HG03460 (cell line): ENCODE data around the gene TSEN2.

Source experiments
- ATAC-seq: cut with Tn5 transposase; IDR thresholded peaks from one replicate; pipeline ENCODE4 v1.9.1; 2021; ENCODE audit not compliant: unreplicated experiment

Gene TSEN2

DNA sequence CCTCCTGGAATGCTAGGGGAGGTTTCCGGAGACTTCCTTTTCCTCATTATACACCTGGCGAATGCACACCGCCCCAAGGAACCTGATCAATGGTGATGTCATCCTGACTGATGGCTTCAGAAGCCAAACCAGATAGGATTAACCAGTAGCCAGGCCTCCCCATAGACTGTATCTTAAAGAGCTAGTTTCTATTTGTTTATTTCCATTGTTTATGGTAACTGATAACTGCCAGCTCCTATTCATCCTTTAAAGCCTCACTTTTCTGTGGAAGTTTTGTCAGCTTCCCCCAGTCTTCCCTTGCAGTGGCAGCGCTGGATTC lies 61.2 kb downstream of the TSEN2 start, which contains the start of gene MKRN2OS:
Gene MKRN2OS, minus strand, starts transcription at position 27 of the 319 bp plus-strand sequence. CDS start 35 bp downstream, outside the sequence.
- no peak for ATAC-seq

DNA sequence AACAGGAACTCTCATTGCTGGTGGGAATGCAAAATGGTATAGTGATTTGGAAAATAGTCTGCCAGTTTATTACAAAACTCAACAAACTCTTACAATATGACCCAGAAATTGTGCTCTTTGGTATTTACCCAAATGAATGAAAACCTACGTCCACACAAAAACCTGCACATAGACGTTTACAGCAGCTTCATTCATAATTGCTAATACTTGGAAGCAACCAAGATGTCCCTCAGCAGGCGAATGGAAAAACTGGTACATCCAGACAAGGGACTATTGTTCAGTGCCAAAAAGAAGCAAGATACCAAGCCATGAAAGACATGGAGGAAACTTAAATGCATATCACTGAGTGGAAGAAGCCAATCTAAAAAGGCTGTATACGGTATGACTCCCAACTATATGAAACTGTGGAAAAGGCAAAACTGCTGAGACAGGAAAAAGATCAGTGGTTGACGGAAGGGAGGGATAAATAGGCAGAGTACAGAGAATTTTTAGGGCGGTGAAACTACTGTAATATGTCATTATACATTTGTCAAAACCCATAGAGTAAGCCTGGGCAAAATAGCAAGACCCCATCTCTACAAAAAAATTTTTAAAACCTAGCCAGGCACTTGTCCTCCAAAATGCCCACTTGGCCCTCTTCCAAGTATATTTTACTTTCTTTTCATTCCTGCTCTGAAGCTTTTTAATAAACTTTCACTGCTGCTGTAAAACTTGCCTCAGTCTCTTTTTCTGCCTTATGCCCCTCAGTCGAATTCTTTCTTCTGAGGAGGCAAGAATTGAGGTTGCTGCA lies 65.9 kb downstream of the TSEN2 start:
- ATAC-seq, result no peak

DNA sequence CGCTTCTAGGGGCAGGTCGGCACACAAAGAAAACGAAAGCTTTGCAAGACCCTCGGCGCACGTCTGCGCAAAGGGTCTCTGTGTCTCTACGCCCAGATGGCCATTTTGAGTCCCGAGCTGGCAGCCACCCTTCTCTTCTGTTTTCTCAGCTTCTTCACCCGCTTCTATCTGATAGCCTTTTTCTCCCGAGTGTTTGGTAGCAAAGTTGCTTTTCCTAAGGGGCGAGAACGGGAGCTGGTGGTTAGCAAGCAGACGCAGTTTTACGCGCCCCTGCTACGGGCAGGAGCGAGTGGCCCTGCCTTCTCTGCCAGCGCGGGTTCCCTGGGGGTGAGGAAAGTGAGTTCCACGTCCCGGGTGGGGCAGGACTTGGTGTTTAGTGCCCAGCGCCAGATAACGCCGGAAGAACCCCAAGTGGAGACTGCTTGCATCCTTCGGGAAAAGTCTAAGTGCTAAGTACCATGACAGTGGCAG lies 69.7 kb downstream of the TSEN2 start:
- ATAC-seq, result no peak

DNA sequence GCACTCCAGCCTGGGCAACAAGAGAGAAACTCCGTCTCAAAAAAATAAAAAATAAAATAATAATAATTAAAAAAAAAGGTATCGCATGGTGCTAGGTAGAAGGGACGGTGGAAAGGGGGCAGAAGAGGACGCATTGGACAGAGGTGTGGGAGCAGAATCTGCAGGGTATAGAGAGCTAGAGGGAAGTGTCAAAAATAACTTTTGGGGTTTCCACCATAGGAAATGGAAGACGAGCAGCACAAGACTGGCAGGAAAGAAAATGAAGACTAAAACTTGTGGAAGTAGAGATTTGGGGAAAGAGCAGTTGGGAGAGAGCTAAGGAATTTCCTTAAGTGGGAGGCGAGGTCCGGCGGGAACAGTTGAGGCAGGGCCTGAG lies 72.0 kb downstream of the TSEN2 start:
- ATAC-seq, result no peak

DNA sequence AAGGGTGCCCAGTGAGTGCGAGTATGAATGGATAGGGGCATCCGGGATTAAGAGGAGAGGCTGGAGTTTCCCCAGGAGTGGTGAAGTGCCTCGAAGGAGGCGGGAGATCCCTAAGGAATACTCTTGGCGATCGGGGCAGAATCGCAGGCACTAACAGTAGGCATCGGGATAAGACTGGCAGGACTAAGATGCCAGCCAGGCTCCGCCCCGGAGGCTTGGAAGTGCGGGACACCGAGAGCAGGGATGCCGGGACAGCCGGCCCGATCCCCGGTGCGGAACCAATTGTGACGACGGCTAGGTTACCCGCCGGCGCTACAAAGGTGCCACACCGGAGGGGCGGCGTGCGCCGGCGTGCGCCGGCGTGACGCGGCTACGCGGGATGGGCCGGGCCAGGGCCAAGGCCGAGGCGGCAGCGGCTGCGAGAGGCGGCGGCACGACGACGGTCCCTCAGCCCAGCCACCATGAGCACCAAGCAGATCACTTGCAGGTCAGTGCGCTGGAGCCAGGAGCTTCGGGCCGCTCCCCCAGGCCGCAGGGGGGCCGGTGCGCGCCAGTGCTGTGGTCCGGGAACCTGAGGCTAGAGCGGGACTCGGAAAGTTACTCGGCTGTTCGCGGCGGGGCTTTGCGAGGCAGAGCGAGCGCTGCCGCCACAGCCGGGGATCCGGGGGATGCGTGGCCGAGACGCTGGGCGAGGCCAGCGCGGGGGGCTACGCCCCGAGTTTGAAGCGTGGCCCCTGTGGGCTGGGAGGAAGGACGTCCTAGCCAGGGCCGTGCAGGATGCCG lies 72.6 kb downstream of the TSEN2 start, which contains the start of gene MKRN2:
Gene MKRN2, plus strand, starts transcription at position 398 of the 783 bp plus-strand sequence. Its CDS starts 64 bp downstream, at position 462.
- ATAC-seq, result peak; percentile 73

DNA sequence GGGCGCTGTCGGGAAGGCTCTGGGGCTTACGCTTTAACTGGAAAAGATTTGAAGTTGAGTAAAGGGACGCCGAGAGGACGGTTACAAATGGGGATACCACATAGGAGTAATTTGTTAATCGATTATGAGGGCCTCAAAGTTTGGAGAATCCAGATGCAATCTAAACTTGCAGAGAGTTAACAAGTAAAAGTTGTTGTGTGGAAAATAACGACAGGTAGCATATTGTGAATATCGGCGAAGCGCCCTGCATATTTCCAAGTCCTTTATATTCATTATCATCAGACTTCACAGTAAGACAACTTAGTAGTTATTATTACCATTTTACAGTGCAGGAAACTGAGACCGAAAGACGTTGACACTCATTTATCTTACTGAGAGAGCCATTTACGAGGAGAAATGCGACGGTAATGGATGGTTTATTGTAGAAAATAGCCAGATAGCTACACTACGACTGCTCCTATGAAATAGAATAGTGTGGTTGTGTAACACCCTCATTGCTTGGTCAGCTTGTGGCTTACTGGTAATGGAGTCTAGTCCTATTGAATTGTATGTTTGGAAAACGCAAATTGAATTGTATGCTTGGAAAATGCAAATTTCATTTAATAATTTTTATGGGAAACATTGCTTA lies 73.3 kb downstream of the TSEN2 start:
- ATAC-seq, result no peak

DNA sequence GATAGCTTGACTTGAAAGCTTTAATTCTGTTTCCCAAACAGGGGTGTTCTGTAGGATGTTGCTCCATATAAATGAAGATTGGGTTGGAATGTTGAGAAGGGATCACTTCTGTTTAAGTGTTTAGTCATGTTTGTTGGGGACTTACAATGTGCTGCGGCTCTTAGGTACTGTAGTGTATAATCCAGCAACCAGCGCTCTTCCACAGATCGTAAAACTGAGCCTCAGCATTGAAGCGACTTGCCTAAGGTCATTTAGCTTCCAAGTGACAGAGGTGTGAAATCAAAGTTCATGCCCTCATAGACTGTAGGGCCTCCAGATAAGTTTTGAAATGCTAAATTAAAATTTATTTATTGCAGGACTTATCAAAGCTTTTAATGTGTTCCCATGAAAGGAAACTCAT lies 74.4 kb downstream of the TSEN2 start:
- ATAC-seq, result no peak

DNA sequence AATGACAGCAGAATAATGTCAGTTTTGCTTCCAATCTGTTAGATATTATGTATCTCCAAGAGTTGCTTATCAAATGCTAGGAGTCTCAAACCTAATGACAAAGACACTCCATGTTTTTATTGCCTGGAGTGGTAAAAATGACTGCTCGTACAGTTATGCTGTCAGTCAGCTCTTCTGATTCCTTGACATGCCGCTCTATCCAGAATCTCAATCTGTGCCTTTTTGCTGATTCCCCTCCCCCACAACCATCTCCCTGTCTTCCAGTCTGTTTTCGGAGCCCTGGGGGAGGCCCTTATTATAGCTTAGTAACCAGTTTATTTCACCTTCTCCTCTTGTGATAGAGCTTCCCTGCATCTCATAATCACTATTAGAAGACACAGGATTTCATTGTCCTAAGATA lies 75.2 kb downstream of the TSEN2 start:
- no peak for ATAC-seq

DNA sequence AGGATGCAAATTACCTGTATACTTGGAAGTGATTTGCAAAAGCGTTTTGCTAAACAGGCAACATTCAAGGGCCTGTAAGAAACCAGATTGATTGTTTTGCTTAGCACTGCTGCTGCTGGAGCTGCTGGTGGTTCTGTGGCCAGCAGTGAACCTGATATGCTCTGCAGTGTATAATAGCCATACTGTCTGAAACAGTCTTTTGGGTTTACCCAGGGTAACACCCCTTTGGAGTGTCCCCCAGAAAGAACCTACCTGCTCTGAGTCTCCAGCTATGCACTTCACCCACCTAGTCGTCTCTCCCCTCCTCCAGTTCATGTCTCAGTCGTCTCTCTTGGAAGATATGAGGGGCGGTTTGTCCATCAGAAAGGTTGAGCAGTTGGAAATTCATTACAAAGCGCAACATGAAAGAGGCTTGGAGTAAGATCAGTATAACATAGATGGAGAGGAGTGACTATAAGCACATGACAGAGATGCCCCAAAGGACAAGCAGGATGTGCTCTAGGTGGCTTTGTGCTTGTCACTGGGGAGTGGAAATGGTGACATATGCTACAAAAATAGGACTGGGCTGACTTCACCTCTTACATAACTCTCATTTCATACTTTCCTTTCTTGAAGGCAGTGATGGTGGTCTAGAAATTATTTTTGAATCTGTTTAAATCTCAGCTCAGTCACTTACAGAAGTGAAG lies 76.4 kb downstream of the TSEN2 start:
- ATAC-seq, result peak; percentile 43

DNA sequence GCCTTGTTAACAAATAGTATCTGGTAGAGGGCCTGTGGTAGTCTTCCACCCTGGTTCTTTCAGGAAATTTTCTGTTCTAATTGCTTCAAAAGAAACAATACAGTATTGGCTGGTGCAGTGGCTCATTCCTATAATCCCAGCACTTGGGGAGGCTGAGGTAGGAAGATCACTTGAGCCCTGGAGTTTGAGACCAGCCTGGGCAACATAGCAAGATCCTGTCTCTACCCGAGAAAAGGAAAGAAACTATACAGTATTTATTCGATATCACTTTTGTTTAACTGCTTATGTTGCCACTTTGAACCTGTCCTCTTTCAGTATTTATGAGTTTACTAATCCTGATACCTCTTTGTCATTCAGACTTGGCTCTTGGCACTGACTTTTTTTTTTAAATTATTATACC lies 77.1 kb downstream of the TSEN2 start:
- ATAC-seq, result no peak

DNA sequence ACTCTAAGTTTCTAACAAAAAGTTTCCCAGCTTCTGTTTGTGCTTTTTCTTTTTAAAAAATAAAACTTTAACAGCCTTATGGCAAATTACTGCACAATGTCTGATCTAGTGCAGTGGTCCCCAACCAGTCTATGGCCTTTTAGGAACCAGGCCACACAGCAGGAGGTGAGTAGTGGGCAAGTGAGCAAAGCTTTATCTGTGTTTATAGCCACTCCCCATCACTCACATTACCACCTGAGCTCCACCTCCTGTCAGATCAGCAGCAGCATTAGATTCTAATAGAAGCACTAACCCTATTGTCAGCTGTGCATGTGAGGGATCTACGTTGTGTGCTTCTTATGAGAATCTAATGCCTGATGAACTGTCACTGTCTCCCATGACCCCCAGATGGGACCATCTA lies 78.2 kb downstream of the TSEN2 start:
- ATAC-seq, result no peak

DNA sequence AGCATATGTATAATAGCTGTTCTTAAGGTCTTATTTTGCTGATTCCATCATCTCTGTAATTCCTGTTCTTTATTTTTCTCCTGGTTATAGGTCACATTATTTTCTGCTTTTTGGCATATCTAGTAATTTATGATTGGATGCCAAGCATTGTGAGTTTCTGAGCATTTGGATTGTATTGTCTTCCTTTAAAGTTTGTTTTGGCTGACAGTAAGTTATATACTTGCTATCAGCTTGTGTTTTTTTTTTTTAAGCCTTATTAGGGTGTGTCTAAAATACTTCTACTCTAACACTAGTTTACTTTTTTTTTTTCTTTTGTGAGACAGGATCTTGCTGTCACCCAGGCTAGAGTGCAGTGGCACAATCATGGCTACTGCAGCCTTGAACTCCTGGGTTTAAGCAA lies 82.7 kb downstream of the TSEN2 start:
- no peak for ATAC-seq

DNA sequence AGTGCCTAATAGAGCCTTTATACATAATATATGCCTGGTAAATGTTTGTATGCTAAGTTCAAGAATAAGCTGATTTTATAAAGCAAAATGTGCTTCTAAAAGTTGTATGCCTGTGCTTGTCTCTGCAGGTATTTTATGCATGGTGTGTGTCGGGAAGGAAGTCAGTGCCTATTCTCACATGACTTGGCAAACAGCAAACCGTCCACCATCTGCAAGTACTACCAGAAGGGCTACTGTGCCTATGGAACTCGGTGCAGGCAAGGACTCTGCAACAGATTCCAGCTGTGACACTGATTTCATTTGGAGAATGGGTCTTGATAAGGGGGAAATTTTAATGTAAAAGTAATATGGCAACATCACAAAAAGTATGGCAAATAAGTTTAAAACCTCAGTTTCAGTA lies 84.5 kb downstream of the TSEN2 start:
- no peak for ATAC-seq

DNA sequence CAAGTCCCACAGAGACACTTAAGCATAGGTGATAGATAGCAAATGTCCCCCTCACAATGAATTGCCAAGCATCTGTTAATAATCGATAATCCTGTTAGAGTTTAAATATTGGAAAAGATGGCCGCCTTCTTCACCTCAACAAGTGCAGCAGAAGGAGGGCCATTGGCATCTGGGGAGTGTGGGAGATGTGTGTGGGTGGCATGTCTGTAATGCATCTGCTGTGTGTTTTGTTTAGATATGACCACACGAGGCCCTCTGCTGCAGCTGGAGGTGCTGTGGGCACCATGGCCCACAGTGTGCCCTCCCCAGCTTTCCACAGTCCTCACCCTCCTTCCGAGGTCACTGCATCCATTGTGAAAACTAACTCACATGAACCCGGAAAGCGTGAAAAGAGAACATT lies 85.6 kb downstream of the TSEN2 start:
- ATAC-seq, result no peak

DNA sequence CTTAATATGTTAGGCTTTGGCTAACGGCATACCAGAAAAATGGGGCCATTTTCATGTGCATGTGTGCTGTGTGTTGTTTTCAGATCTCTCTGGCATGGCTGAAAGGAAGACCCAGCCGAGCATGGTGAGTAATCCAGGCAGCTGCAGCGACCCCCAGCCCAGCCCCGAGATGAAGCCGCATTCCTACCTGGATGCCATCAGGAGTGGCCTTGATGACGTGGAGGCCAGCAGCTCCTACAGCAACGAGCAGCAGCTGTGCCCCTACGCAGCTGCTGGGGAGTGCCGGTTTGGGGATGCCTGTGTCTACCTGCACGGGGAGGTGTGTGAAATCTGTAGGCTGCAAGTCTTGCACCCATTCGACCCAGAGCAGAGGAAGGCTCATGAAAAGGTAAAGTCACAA lies 87.7 kb downstream of the TSEN2 start:
- ATAC-seq, result no peak

DNA sequence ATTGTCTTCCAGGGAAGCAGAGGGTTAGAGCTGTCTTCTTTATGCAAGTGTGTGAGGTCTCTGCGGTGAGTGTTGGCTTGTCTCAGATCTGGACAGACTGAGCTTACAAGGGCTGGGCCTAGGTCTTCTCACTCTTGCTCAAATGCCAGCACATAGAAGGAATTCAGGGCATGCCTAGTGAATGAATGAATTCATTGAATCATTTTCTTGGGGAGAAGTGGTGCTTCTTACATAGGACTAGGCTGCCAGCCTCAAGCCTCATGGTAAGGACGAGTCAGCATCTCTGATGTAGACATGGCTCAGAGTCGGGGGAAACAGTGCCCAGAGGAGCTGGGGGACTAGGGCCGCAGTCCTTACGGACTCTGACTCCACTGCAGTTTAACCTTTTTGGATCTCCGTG lies 89.9 kb downstream of the TSEN2 start:
- ATAC-seq, result no peak

DNA sequence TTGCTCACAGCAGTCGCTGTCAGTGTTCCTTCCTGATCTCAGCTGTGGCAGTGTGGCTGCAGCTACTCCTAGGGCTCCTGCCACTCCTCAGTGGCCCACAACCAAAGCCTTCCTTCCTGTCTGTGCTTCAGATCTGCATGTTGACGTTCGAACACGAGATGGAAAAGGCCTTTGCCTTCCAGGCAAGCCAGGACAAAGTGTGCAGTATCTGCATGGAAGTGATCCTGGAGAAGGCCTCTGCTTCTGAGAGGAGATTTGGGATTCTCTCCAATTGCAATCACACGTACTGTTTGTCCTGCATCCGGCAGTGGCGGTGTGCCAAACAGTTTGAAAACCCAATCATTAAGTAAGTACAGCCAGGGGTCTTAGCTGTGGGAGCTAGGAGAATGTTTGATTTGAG lies 90.4 kb downstream of the TSEN2 start:
- no peak for ATAC-seq

DNA sequence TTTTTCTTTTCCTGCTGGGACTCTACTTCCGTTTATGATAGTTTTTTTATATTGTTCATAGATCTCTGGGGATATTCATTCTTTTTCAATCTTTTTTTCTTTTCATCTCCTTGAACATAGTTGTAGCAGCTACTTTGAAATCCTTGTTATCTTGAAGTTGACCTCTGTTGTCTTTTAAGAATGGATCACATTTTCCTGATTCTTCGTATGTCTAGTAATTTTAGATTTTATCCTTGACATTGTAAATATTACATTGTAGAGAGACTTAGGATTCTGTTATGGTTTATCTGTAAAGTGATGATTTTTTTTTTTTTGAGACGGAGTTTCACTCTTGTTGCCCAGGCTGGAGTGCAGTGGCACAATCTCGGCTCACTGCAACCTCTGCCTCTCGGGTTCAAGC lies 93.1 kb downstream of the TSEN2 start:
- no peak for ATAC-seq

DNA sequence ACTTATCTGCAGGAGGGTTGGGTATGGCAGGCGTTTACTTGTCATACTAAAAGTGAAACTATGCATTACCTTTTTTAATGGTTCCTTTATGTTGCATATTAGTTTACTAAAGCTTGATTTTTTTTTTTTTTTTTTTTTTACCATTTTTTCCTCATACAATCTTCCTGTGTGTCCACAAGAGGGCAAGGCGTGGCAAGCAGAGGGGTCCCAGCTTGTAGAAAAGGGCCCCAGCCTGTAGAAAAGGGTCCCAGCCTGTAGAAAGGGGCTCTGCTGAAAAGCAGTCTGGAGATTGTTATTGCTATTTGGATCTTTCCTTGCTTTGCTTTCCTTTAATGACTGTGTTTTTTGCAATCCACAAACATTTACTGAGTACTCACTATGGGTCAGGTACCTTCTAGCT lies 94.5 kb downstream of the TSEN2 start:
- ATAC-seq, result no peak

DNA sequence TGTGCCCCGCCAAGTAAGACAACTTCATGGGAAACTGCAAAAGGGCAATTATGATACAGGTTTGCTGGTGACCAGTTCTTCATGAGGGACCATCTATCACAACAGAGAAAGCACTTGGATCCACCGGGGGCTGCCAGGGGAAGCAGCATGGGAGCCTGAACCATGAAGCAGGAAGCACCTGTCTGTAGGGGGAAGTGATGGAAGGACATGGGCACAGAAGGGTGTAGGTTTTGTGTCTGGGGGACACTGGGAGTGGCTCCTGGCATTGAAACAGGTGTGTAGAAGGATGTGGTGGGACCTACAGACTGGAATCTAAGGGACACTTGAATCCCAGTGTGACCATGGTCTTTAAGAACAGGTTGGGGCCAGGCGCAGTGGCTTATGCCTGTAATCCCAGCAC lies 95.2 kb downstream of the TSEN2 start:
- ATAC-seq, result no peak

DNA sequence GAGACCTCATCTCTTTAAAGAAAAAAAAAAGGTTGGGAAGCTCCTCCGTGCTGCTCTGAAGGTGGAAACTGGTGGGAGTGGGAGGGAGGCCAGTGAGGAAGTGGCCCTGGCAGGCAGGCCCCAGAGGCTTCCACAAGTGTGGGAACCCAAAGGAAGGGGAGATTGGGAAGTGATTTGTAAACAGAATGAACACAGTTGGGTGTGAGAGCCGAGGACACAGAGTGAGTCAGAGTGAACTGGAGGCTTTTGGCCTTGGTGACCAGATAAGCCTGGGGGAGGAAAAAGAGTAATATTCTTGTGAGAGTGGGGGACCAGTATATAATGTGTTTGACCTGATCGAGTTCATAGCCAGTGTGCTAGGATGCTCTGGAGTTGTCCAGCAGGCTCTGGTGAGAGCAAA lies 95.6 kb downstream of the TSEN2 start:
- no peak for ATAC-seq
